Mucosa of descending colon (tissue), 3 donors: ENCODE results near the gene PFDN2. TPM values are rescaled to one million over a fixed set of nuclear protein-coding genes. Genes with fewer than 3 reads are reported as not detected.

ENCODE experiments used
- ATAC-seq: fragments of 200-7000 bp; cut with Tn5 transposase; one replicate; pipeline ENCODE4 v1.9.1; 2020; ENCODE audit warnings: mild to moderate bottlenecking, moderate library complexity
- DNase-seq, 3 donors: peaks; one replicate each; pipeline ENCODE4 v3.0.0-alpha.2; 2020
- H3K36me3 ChIP-seq: fragments of 200-600 bp; one replicate; pipeline ENCODE4 v1.8.0; 2021; ENCODE audit warnings: low read depth, mild to moderate bottlenecking
- H3K4me1 ChIP-seq: fragments of 200-600 bp; one replicate; pipeline ENCODE4 v1.8.0; 2021; ENCODE audit warnings: low read depth, mild to moderate bottlenecking
- H3K4me3 ChIP-seq: fragments of 200-600 bp; one replicate; pipeline ENCODE4 v1.8.0; 2021; ENCODE audit warnings: mild to moderate bottlenecking
- H3K9me3 ChIP-seq: fragments of 200-600 bp; one replicate; pipeline ENCODE4 v1.8.0; 2021; ENCODE audit warnings: mild to moderate bottlenecking
- CTCF ChIP-seq: fragments of 200-600 bp; IDR thresholded peaks from one replicate; pipeline ENCODE4 v1.8.0; 2022; ENCODE audit warnings: antibody characterized with exemption, mild to moderate bottlenecking
- intact Hi-C, 2 donors: fragments of 100-400 bp; cut with DNase I in 1 of 2; cut with micrococcal nuclease in 1 of 2; formaldehyde crosslinking; loops; one replicate each; pipeline versions ENCODE4 v1.11.0 to v1.11.1; 2022; cut with DNase I, micrococcal nuclease
- total RNA-seq, 3 donors: library from RNA; stranded (reverse); fragmentation: NEBNext Ultra II Directional in 2 of 3; extraction: Animal tissue kit (Norgen Biotek cat#: 25700) in 2 of 3; gene quantifications; one replicate each; pipeline versions ENCODE4 v1.2.1 to v1.2.4, GENCODE V29; 2021 to 2023
- donor health status: DM: no; HTN: no; CAD: no; lungs with moderate emphysema.
- donor health status: DM: no; HTN: no; CAD: no.
- donor health status: DM: no; HTN: yes; CAD: no.

The PFDN2 gene
- total RNA-seq, 3 donors from 2014 or later = 20.7 to 40.2 (median 29.4) TPM

GRCh38 chr1:161081519-161081918 is 36.3 kb downstream of the PFDN2 start:
- Histone ChIP-seq H3K4me3 (no peak overlapping the region), H3K36me3 (no peaks in the 10 kb centered on the region), H3K4me1 (peaks cover 14% of the 10 kb centered on the region), H3K9me3 (no peaks in the 10 kb centered on the region)
- no peak for TF ChIP-seq CTCF
- ATAC-seq (no peak), DNase-seq (no peak)
- intact Hi-C loops = no loop called here

DNA sequence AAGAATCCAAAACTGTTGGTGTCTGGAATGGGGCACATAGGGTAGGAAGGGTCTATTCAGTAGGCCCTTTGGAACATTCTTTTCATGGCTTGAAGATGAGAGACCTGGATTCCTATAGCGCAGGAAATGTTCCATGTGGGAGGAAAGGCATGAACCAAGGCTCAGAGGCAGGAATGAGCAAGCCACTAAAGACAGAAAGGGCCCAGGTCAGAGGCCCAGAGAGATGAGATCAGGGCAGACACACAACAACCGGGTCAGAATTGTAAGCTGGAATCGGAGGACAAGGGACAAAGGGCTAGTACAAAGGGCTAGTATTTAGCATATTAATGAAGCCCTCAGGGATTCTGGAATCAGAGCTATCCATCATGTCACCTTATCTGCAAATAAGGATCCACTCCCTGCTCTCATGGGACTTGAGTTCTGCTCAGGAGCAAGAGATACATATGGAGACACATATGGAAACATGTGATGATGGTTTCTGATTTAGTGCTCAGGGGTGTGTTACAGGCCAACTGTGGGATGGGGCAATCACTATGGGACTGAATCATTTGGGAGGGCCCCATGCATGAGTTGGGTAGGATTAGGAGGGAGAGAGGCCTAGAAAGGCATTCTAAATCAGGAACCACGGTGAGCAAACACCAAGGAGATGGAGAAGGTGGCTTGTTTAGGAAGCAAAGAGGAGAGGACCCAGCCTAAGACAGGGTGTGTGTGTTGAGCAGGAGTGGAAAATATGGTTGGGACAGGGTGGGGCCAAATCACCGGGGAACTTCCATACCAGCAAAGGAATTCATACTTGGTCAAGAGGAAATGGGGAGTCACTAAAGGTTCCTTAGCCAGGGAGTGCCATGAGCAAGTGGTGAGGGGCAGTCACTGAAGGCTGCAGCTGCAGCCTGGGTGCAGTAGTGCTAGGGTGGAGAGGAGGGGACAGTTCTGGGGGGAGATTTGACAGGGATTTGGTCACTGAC is 37.1 kb downstream of the PFDN2 start:
- DNase-seq (no peak), ATAC-seq (no peak)
- intact Hi-C loops = no loop called here

GRCh38 chr1:161079436-161080110 is 38.3 kb downstream of the PFDN2 start:
- H3K4me3 ChIP-seq = no peak overlapping the region
- H3K9me3 ChIP-seq = no peaks in the 10 kb centered on the region
- ATAC-seq = no peak
- no peaks in the 10 kb centered on the region for H3K36me3 ChIP-seq
- no peak for TF ChIP-seq CTCF
- intact Hi-C loops = no loop called here
- no peak for DNase-seq
- peaks cover 7% of the 10 kb centered on the region for H3K4me1 ChIP-seq

More for the DNA sequence above, 37.1 kb downstream of the PFDN2 start:
- Histone ChIP-seq H3K4me3 (no peak overlapping the region), H3K4me1 (peaks cover 7% of the 10 kb centered on the region), H3K9me3 (no peaks in the 10 kb centered on the region), H3K36me3 (no peaks in the 10 kb centered on the region)
- no peak for TF ChIP-seq CTCF

DNA sequence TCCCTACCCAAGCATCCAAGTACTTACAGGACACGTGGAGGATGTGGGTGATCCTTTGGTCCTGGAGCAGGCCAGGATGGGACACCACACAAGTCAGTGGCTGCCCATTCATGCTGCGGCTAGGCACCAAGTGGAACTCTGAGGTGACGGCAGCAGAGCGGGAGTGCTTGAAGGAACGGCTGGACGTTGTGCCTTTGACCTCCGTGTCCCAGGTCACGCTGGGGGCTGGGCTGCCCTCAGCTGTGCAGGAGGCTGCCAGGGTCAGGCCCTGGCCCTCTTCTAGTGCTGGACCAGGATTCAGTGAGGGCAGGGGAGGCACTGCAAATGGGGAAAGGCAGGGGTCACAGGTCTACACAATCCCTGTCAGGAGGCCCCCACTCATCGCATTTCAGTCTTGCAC is 40.4 kb downstream of the PFDN2 start:
- H3K36me3 ChIP-seq = no peaks in the 10 kb centered on the region
- DNase-seq = no peak
- no peak for ATAC-seq
- no peak for TF ChIP-seq CTCF
- no peak overlapping the region for H3K4me3 ChIP-seq
- no peaks in the 10 kb centered on the region for H3K9me3 ChIP-seq
- intact Hi-C loops = no loop called here
- no peaks in the 10 kb centered on the region for H3K4me1 ChIP-seq

DNA sequence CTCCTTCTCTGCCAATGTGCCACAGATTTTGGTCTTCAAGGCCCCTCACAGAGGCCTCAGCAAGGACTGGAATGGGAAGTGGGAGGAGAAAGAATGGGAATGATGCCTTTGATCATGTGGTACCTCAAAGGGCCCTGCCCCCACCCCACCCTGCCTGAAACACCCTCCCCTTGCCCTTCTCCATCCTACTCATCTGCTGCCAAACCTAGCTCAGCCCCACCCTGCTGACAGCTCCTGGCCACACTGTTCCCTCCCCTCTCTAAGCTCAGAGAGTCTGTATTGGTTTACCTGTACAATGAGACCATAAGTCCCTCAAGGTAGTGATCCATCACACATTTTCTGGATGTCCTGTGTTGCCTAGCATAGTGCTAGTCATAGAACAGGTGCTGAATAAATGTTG is 41.4 kb downstream of the PFDN2 start:
- Histone ChIP-seq H3K36me3 (no peaks in the 10 kb centered on the region), H3K9me3 (no peaks in the 10 kb centered on the region), H3K4me1 (no peaks in the 10 kb centered on the region), H3K4me3 (no peak overlapping the region)
- intact Hi-C loops = no loop called here
- no peak for TF ChIP-seq CTCF
- ATAC-seq = no peak
- no peak for DNase-seq
